Esophagus muscularis mucosa (tissue), 4 donors: ENCODE measurements around the gene STYXL1. TPM values are rescaled to one million over a fixed set of nuclear protein-coding genes. Genes with fewer than 3 reads are reported as not detected.

Experiments
- DNase-seq: peaks from one replicate; pipeline ENCODE4 v3.0.0-alpha.2; 2017; ENCODE audit errors: extremely low spot score
- H3K27ac ChIP-seq, 4 donors: fragments of 200-600 bp; sonication (generic); replicated peaks in 1 of 4; 1 replicate in 3 of 4; 2 replicates in 1 of 4; pipeline ENCODE4 v1.5.1; 2016 to 2019; ENCODE audit warnings: mild to moderate bottlenecking in 1 of 4
- H3K27me3 ChIP-seq, 4 donors: fragments of 200-600 bp; sonication (generic); one replicate each; pipeline versions ENCODE4 v1.5.1 to v1.6.0; 2016 to 2019
- H3K36me3 ChIP-seq, 4 donors: fragments of 200-600 bp; sonication (generic); one replicate each; pipeline ENCODE4 v1.5.1; 2016 to 2019
- H3K4me1 ChIP-seq, 4 donors: fragments of 200-600 bp; sonication (generic); one replicate each; pipeline ENCODE4 v1.5.1; 2016 to 2019
- H3K4me3 ChIP-seq, 4 donors: fragments of 200-600 bp; sonication (generic); 1 replicate in 2 of 4; 2 replicates in 2 of 4; pipeline ENCODE4 v1.5.1; 2016 to 2019; ENCODE audit warnings: mild to moderate bottlenecking in 4 of 4, moderate library complexity in 1 of 4
- H3K9me3 ChIP-seq, 4 donors: fragments of 200-600 bp; sonication (generic); 1 replicate in 3 of 4; 2 replicates in 1 of 4; pipeline ENCODE4 v1.5.1; 2016 to 2019
- CTCF ChIP-seq, 3 experiments: fragments of 200-600 bp in 2 of 3; fragments of 450-650 bp in 1 of 3; sonication (generic) in 2 of 3; IDR thresholded peaks; one replicate each; pipeline ENCODE4 v1.5.1; 2017 to 2019; ENCODE audit warnings: antibody characterized with exemption in 3 of 3, mild to moderate bottlenecking in 2 of 3, moderate library complexity in 1 of 3
- EP300 ChIP-seq: sonication (generic); formaldehyde crosslinking; IDR thresholded peaks from one replicate; pipeline ENCODE4 v1.6.1; 2017; ENCODE audit warnings: antibody characterized with exemption
- POLR2A ChIP-seq: fragments of 450-650 bp; IDR thresholded peaks from one replicate; pipeline ENCODE4 v1.6.1; 2017; ENCODE audit warnings: antibody characterized with exemption, moderate library complexity, mild to moderate bottlenecking, low read depth
- POLR2AphosphoS5 ChIP-seq, 2 donors: sonication (generic); formaldehyde crosslinking; IDR thresholded peaks; one replicate each; pipeline ENCODE4 v1.6.1; 2017; ENCODE audit warnings: antibody characterized with exemption in 2 of 2
- WGBS: methylation state at CpG from one replicate; pipeline ENCODE4 v1.1.5; 2018; 5-methylcytosine and 5-hydroxymethylcytosine counted together
- intact Hi-C: fragments of 100-400 bp; cut with DNase I; formaldehyde crosslinking; loops from one replicate; pipeline ENCODE4 v1.15.1; 2023
- small RNA-seq, 3 donors: library from RNA; depleted of rRNA; stranded (forward); fragments of <200 nt; gene quantifications; one replicate each; pipeline ENCODE3, GENCODE V24; 2016
- total RNA-seq, 4 donors: library from RNA; depleted of rRNA; stranded (reverse); fragments of >200 nt; gene quantifications; one replicate each; pipeline versions ENCODE4 v1.1.0 to v1.2.1, GENCODE V29; 2016

STYXL1 gene
- total RNA-seq, 4 donors from 2014 or later, result 13.9 to 20.0 (median 17.9) TPM

- no peak overlapping the region for H3K27ac ChIP-seq
- H3K36me3 ChIP-seq, result peaks cover 27 to 52% (median 47%) of the 10 kb centered on the region in 4 donors
- intact Hi-C loops, result no loop called here
- 97% methylated on average over 2 of the region's 7 CpGs for WGBS
- H3K4me1 ChIP-seq, result peaks cover 4 to 18% (median 13%) of the 10 kb centered on the region in 4 donors
- H3K4me3 ChIP-seq, result no peak overlapping the region
- no peak for DNase-seq
- H3K27me3 ChIP-seq, result no peaks in the 10 kb centered on the region
- no peaks in the 10 kb centered on the region for H3K9me3 ChIP-seq
- TF ChIP-seq POLR2A (no peak), EP300 (no peak), CTCF (IDR thresholded peaks at IDR 0.05) (no peak), POLR2AphosphoS5 (IDR thresholded peaks at IDR 0.05) (no peak)
Observed at GRCh38 chr7:75953431-75953830, 94.4 kb downstream of the STYXL1 start.

GRCh38 chr7:75951506-75951905, 96.3 kb downstream of the STYXL1 start:
- no peak overlapping the region for H3K27ac ChIP-seq
- no peak overlapping the region for H3K4me3 ChIP-seq
- H3K9me3 ChIP-seq, result no peaks in the 10 kb centered on the region
- no peaks in the 10 kb centered on the region for H3K27me3 ChIP-seq
- WGBS, result 73% methylated on average over 5 of the region's 5 CpGs
- intact Hi-C loops, result no loop called here
- H3K4me1 ChIP-seq, result peaks cover 13 to 24% (median 19%) of the 10 kb centered on the region in 4 donors
- peaks cover 17 to 45% (median 34%) of the 10 kb centered on the region in 4 donors for H3K36me3 ChIP-seq
- TF ChIP-seq CTCF (IDR thresholded peaks at IDR 0.05), result no peak
- TF ChIP-seq POLR2AphosphoS5 (IDR thresholded peaks at IDR 0.05), result peak; percentile 15 to 25
- DNase-seq, result no peak

- intact Hi-C loops, result no loop called here
- Histone ChIP-seq H3K4me3 (no peak overlapping the region), H3K36me3 (peaks cover 4 to 32% (median 21%) of the 10 kb centered on the region in 4 donors), H3K27ac (no peak overlapping the region), H3K27me3 (no peaks in the 10 kb centered on the region), H3K9me3 (no peaks in the 10 kb centered on the region), H3K4me1 (peaks cover 13 to 24% (median 19%) of the 10 kb centered on the region in 4 donors)
- no peak for DNase-seq
- TF ChIP-seq CTCF (IDR thresholded peaks at IDR 0.05) (no peak), POLR2AphosphoS5 (IDR thresholded peaks at IDR 0.05) (no peak), POLR2A (no peak), EP300 (no peak)
- 89% methylated on average over 15 of the region's 15 CpGs for WGBS
Observed at GRCh38 chr7:75950111-75950681, 97.6 kb downstream of the STYXL1 start.

DNA sequence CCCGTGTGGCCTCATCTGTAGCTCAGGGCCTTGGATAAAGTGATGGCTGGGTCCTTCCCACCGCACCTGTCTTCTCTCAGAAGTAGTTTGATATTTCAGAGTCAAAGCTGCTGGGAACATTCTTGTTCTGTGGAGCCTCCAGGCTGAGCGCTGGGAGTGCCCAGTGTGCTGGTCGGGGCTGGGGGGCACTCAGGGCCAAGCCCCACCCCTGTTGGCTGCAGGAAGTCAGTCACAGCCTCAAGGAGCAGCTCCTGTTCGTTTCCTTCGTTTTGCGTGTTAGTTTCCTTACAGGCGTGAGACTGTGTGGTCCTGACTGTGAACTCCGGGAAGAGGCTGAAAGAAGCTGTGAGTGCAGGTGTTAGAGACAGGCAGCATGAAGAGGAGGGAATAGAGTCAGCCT, 99.6 kb downstream of the STYXL1 start:
- H3K27ac ChIP-seq, result no peak overlapping the region
- intact Hi-C loops, result no loop called here
- DNase-seq, result no peak

More for the DNA sequence above, 99.6 kb downstream of the STYXL1 start:
- H3K9me3 ChIP-seq, result no peaks in the 10 kb centered on the region
- H3K36me3 ChIP-seq, result peaks cover 0 to 13% (median 6%) of the 10 kb centered on the region in 4 donors
- 62% methylated on average over 9 of the region's 9 CpGs for WGBS
- peaks cover 13 to 27% (median 20%) of the 10 kb centered on the region in 4 donors for H3K4me1 ChIP-seq
- TF ChIP-seq POLR2A (no peak), EP300 (no peak), CTCF (IDR thresholded peaks at IDR 0.05) (no peak), POLR2AphosphoS5 (IDR thresholded peaks at IDR 0.05) (no peak)
- H3K4me3 ChIP-seq, result no peak overlapping the region
- no peaks in the 10 kb centered on the region for H3K27me3 ChIP-seq

Small RNA genes lying within 50 kb of the gene (small RNA-seq; reads per million reads assigned to genes)
- 0 reads per million in 3 donors for gene RNU6-863P

Other genes starting within 250 kb of the STYXL1 start
- under 1 TPM in 1 of 4 donors, not detected in 3; 0.99 TPM for gene CCL24, start 234.2 kb downstream of the STYXL1 start, total RNA-seq
- 10 to 100 TPM; 19.1 to 40.2 (median 32.6) TPM for gene RHBDD2, start 169.0 kb downstream of the STYXL1 start, total RNA-seq
- gene POR, start 132.8 kb downstream of the STYXL1 start, total RNA-seq, result 10 to 100 TPM; 37.8 to 71.4 (median 63.6) TPM
- 10 to 100 TPM; 23.2 to 37.8 (median 31.2) TPM for gene TMEM120A, start 53.4 kb downstream of the STYXL1 start, total RNA-seq
- gene MDH2, start 106 bp upstream of the STYXL1 start, total RNA-seq, result 100 to 1,000 TPM in 2 of 4 donors, 10 to 100 TPM in 2; 91.3 to 181 (median 105) TPM
- 1 to 10 TPM; 2.1 to 4.9 (median 2.7) TPM for gene SRRM3, start 153.9 kb upstream of the STYXL1 start, total RNA-seq